AG09309 (cell line): ENCODE measurements around the gene ITIH4.

Source experiments
- DNase-seq: peaks from one replicate; pipeline ENCODE4 v3.0.0-alpha.2; 2010; ENCODE audit warnings: low read depth
- H3K4me3 ChIP-seq: 2 replicates; pipeline ENCODE4 v1.5.1; 2011; ENCODE audit warnings: mild to moderate bottlenecking, low read depth, low read length, moderate library complexity; ENCODE audit not compliant: control insufficient read depth
- TF ChIP-seq, protein P1 (sequence below): IDR thresholded peaks from 2 replicates; pipeline ENCODE4 v1.5.1; 2011; ENCODE audit warnings: mild to moderate bottlenecking, low read depth, low read length, inconsistent platforms; ENCODE audit not compliant: insufficient read depth, control insufficient read depth; ENCODE audit errors: missing control alignments

ITIH4 gene

DNA sequence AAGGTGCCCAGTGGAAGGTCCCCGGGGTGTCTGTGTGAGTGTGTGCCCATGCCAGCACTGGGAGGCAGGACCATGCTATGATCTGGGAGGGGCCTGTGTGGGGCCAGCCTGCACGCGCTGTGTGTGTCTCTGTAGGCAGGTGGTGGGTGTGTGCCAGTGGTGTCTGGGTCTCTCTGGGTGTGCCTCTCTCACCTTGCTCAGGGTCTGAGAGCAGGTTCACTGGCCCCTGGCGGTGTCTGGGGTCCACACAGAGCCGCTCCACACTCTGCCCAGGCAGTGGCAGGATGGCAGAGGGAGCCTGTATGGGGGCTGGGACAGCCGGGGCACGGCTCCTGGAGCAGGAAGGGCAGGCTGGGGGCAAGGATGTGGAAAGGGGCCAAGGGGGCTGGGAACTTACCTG is 12.6 kb downstream of the ITIH4 start:
- TF ChIP-seq, protein P1, sequence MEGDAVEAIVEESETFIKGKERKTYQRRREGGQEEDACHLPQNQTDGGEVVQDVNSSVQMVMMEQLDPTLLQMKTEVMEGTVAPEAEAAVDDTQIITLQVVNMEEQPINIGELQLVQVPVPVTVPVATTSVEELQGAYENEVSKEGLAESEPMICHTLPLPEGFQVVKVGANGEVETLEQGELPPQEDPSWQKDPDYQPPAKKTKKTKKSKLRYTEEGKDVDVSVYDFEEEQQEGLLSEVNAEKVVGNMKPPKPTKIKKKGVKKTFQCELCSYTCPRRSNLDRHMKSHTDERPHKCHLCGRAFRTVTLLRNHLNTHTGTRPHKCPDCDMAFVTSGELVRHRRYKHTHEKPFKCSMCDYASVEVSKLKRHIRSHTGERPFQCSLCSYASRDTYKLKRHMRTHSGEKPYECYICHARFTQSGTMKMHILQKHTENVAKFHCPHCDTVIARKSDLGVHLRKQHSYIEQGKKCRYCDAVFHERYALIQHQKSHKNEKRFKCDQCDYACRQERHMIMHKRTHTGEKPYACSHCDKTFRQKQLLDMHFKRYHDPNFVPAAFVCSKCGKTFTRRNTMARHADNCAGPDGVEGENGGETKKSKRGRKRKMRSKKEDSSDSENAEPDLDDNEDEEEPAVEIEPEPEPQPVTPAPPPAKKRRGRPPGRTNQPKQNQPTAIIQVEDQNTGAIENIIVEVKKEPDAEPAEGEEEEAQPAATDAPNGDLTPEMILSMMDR = no peak
- no peak overlapping the region for H3K4me3 ChIP-seq
- no peak for DNase-seq

DNA sequence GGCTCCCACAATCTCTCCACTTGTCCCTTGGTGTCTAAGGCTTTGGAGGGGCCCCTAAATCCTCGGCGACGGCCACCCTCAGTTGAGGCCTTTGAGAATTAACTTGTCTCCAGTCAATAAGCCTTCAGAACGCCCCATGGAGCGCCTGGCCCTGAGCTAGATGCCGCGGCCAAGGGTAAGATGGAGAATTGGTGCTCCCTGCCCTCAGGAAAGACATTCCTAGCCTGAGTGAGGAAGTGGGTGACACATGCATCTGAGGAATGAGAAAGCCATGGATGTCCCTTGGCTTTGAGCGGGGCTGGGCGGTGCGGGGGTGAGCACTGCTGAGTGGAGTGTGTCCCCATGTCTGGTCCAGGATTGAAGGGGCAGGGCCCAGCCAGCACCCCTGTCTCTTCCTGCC is 13.3 kb downstream of the ITIH4 start:
- no peak for DNase-seq
- TF ChIP-seq, protein P1 = no peak
- no peak overlapping the region for H3K4me3 ChIP-seq

DNA sequence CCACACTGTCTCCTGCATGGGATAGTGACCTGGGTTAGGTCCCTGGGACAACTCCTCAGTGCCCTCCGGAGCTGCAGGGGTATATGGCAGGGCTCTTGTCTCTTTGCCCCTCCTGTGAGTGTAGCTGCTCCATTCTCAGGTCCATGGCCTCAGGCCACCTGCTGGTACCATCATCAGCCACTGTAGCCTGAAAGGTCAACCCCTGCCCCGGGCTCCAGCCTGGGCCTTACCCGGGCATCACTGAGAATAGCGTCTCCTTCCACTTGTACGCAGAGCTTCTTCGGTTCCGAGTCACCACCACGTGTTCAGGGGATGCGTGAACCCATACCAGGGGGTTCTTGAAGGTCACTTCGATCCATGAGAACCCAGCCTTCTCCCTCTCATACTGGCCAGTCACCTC is 13.8 kb downstream of the ITIH4 start:
- no peak overlapping the region for H3K4me3 ChIP-seq
- TF ChIP-seq, protein P1 = no peak
- no peak for DNase-seq

DNA sequence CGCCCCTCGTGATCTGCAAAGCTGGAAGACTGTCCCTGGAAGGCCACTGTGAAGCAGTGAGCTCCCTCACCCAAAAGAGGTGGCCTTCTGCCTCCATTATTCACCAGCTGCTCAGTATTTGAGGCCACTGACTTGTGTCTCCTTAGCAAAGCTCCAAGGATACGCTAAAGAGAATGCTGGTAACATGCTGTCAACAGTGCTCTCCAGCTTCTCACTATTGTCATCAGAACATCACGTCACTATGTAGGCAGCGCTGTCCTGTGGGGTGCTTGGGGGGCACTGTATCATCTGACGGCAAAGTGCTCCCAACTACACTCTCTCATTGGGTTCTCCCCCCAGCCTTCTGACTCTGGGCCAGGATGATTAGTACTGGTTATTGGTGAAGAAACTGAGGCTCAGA is 14.3 kb downstream of the ITIH4 start:
- DNase-seq = no peak
- TF ChIP-seq, protein P1 = no peak
- H3K4me3 ChIP-seq = no peak overlapping the region

DNA sequence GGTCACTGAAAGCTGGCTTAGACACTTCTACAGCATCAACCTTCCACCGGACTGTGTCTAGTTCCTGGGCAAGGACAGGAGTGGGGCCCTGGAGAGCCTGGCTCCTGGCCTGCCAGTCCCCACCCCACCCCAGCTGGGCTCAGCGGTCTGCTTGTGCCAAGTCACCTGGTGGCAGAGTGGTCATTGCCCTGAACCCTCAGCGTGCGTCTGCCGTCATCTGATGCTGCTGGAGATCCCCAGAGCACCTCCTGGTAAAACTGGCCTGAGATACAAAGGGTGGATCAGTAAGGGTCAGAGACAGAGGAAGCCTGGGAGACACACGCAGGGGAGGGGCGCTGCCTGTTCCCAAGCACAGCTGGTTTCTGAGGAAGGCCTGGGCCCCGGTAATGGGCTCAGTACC is 16.7 kb downstream of the ITIH4 start:
- TF ChIP-seq, protein P1 = no peak
- no peak for DNase-seq
- H3K4me3 ChIP-seq = no peak overlapping the region

DNA sequence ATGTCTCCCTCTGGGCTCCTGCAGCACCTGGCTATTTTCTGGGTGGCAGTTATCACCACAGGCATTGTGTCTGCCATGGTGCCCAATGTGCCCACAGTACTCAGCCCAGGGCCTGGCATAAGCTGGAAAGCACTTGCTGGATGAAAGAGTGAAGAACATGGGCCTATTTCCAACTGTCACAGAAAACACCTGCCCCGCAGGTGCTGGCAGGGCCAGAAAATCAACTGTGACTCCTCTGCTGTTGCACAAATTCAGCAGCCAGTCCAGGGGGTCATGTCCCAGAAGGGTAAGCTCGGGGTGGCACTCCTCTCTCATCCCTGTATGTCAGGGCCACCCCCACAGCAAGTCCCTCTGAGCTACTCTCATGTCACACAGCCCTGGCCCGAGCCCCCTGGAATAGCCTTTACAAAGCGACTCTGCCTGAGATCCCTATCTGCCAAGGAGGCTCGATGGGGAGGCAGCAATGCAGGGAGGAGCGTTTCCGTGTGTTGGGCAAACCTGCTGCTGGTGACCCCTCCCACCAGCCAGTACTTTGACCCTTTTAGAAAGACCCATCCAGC is 18.9 kb downstream of the ITIH4 start:
- TF ChIP-seq, protein P1 = no peak
- no peak overlapping the region for H3K4me3 ChIP-seq
- no peak for DNase-seq

DNA sequence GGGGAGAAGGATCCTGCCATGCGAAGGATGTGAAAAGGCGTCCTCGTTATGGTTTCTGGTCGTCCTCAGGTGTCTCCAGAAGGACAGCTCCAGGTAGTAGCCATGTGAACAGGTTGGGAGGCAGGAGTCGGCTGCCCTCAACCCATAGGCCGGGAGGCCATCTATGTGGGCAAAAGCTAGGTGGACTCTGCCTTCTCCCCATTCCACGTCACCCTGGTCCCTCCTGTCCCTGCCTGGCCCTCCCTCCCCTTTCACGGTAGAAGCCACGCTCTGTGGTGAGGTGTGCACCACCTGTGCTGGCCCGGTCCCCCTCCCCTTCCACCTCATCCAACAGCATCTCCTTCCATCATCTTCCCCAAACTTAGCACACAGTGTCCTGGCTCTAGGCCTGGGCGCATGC is 19.5 kb downstream of the ITIH4 start:
- TF ChIP-seq, protein P1 = no peak
- no peak overlapping the region for H3K4me3 ChIP-seq
- no peak for DNase-seq
